Epithelial cell of proximal tubule (primary cell): ENCODE measurements around the gene CACNA2D4. TPM values are rescaled to one million over a fixed set of nuclear protein-coding genes. Genes with fewer than 3 reads are reported as not detected.

Experiments used
- DNase-seq: peaks from one replicate; pipeline ENCODE4 v3.0.0-alpha.2; 2011; ENCODE audit warnings: low read depth
- H3K4me3 ChIP-seq: 2 replicates; pipeline ENCODE4 v1.5.1; 2011; ENCODE audit warnings: low read depth, mild to moderate bottlenecking, low read length
- total RNA-seq: library from RNA; depleted of rRNA; stranded (reverse); fragments of >200 nt; gene quantifications from 2 replicates; pipeline ENCODE4 v1.2.3, GENCODE V29; 2015
- TF ChIP-seq, protein P1 (sequence below): conservative IDR thresholded peaks from 2 replicates; pipeline ENCODE4 v1.5.1; 2012; ENCODE audit warnings: low read depth, mild to moderate bottlenecking, low read length

Gene CACNA2D4
- total RNA-seq, 1 donor from 2014 or later: 1.6 TPM

DNA sequence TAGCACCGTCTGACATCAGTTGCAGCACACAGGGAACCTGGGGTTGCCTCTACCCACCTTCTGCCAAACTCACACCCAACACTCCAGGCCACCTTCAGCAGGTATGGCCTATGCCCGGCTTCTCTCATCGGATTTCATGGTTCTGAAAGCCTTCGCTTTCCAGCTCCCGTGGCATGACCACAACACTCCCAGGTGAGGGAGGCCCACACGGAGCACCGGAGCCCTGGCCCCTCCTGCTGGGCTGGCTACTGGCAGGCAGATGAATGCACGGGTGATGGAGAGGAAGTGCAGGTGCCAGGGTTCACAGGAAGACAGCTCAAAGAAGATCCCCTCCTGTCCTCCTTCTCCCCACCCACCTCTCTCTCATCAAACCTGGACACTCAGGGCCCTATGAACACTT, 37.2 kb downstream of the CACNA2D4 start:
- TF ChIP-seq, protein P1, sequence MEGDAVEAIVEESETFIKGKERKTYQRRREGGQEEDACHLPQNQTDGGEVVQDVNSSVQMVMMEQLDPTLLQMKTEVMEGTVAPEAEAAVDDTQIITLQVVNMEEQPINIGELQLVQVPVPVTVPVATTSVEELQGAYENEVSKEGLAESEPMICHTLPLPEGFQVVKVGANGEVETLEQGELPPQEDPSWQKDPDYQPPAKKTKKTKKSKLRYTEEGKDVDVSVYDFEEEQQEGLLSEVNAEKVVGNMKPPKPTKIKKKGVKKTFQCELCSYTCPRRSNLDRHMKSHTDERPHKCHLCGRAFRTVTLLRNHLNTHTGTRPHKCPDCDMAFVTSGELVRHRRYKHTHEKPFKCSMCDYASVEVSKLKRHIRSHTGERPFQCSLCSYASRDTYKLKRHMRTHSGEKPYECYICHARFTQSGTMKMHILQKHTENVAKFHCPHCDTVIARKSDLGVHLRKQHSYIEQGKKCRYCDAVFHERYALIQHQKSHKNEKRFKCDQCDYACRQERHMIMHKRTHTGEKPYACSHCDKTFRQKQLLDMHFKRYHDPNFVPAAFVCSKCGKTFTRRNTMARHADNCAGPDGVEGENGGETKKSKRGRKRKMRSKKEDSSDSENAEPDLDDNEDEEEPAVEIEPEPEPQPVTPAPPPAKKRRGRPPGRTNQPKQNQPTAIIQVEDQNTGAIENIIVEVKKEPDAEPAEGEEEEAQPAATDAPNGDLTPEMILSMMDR: no peak
- no peak for DNase-seq
- H3K4me3 ChIP-seq: no peak overlapping the region

DNA sequence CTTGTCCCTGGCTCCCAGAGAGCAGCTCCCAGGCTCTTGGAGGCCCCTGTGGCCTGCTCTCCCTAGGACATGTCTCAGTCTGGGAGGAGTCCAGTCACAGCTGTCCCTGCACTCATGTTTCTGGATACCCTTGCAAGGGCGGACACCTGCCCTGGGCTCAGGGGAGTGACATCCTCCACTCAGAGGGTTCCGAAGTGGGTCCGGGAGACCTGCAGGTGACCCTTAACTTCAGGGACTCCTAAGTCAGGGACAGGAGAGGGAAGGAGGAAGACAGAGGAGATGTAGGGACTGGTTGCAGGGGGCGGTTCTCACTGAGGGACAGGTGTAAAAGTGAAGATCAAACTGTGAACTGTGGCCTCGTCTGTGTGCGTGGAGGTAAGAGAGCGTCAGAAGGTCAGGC, 37.6 kb downstream of the CACNA2D4 start:
- TF ChIP-seq, protein P1: no peak
- H3K4me3 ChIP-seq: no peak overlapping the region
- DNase-seq: no peak

DNA sequence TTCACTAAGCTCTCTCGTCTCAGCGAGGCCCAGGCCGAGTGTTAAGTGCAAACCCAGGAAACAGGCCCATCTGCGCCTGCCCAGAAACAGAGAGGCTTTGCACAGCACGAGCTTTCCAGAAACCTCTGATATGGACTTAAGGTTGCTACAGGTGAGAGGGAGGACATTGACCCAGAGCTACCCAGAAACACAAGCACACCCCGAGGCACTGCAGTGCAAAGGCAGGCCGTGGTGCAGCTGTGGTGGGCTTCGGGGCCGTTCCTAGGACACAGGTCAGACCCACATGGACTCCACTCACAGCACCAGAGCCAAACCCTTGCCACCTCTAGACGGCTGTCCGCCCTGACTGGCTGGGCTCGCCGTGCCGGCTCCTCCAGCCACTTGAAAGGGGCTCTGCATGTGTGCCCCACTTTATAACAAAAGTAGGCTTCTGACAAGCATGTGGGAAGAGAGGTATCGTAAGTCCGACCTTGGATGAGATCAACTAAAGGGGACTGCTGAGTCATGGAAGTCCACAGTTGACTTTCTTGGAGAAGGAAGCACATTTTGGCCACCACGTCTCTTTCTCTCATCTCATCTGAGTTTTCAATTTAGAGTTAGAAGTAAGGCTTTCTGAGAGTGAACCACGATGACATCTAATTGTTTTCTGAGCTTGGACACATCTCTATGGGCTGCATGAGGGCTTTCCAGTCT, 38.2 kb downstream of the CACNA2D4 start:
- no peak overlapping the region for H3K4me3 ChIP-seq
- no peak for DNase-seq
- TF ChIP-seq, protein P1: no peak

DNA sequence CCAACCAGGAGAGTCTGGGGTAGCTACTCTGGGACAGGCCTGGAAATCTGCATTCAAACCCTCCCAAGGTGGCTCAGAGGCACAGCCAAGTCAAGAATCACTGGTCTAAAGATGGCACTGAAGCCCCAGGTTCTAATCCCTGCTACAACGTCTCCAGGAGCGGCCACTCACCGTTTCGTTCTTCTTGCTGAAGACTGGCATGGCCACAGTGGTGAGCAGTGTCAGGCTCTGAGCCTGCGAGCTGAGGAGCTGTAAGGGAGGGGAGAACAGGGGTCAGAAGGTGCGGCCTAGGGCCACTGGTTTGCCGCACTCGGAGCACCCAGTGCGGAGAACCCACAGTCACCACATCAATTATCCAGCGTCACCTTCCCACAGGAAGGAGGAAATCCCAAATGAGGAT, 38.8 kb downstream of the CACNA2D4 start:
- H3K4me3 ChIP-seq: no peak overlapping the region
- DNase-seq: no peak
- TF ChIP-seq, protein P1: no peak

DNA sequence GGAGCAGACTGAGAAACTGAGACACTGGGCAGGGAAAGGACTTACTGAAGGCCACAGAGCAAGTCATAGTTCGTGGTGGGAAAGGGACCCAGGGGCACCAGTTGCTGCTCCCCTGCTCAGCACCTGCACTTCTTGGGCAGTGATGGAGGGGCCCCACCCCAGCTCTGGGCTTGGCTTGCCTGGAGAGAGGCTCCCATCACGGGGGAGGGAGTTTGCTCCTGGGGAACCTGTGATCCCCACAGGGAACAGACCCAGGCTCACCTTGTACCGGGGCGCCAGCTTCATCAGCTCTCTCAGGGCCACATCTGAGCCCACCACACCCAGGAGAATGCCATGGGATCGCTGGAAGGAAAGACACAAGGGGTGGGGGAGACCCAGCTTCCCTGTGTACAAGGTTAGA, 39.8 kb downstream of the CACNA2D4 start:
- no peak for DNase-seq
- TF ChIP-seq, protein P1: no peak
- H3K4me3 ChIP-seq: no peak overlapping the region

DNA sequence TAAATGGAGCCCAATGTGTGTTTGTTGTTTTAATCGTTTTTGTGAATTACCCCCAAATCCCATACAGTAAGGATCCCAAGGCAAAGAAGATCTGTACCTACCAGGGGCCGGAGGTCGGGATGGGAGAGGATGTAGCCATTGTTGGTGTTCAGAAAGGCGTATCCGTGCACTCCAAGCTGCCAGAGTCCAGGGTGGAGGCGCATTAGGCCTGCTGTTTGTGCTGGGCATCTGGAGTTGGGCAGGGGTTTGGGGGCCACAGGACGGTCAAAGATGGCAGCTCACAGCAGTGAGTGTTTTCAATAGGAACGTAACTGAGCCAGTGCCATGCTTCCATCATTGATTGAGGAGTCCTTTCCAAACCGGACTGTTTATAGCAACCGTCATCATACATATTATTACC, 40.2 kb downstream of the CACNA2D4 start:
- DNase-seq: no peak
- H3K4me3 ChIP-seq: no peak overlapping the region
- TF ChIP-seq, protein P1: no peak
